Upper lobe of left lung (tissue), 6 donors: ENCODE results near the gene ARHGEF37. TPM values are rescaled to one million over a fixed set of nuclear protein-coding genes. Genes with fewer than 3 reads are reported as not detected.
"Not testable (repeated sequence)": the region's sequence is repeated elsewhere in the genome, so short reads cannot be mapped to it uniquely, and the experiment has no call there.

Experiments used
- ATAC-seq, 2 donors: fragments of 200-7000 bp; cut with Tn5 transposase; one replicate each; pipeline ENCODE4 v1.9.1; 2022; ENCODE audit warnings: mild to moderate bottlenecking in 2 of 2, moderate library complexity in 2 of 2; ENCODE audit not compliant: low FRiP score in 2 of 2
- DNase-seq, 2 donors: peaks; one replicate each; pipeline ENCODE4 v3.0.0-alpha.2; 2019 to 2020
- H3K27ac ChIP-seq, 4 donors: fragments of 200-600 bp; sonication (generic); one replicate each; pipeline ENCODE4 v1.5.1; 2016 to 2019
- H3K27me3 ChIP-seq, 4 donors: fragments of 200-600 bp; sonication (generic); one replicate each; pipeline ENCODE4 v1.5.1; 2017 to 2019
- H3K36me3 ChIP-seq, 4 donors: fragments of 200-600 bp; sonication (generic); one replicate each; pipeline ENCODE4 v1.5.1; 2016 to 2019
- H3K4me1 ChIP-seq, 4 donors: fragments of 200-600 bp; sonication (generic); one replicate each; pipeline ENCODE4 v1.5.1; 2018 to 2019
- H3K4me3 ChIP-seq, 4 donors: fragments of 200-600 bp; sonication (generic); one replicate each; pipeline ENCODE4 v1.5.1; 2017 to 2019; ENCODE audit warnings: mild to moderate bottlenecking in 2 of 4, moderate library complexity in 1 of 4
- H3K9me3 ChIP-seq, 4 donors: fragments of 200-600 bp; sonication (generic); one replicate each; pipeline ENCODE4 v1.5.1; 2018 to 2019
- EP300 ChIP-seq, 4 donors: sonication (generic); formaldehyde crosslinking; IDR thresholded peaks; one replicate each; pipeline ENCODE4 v1.5.1; 2017; ENCODE audit warnings: antibody characterized with exemption in 4 of 4, control low read depth in 2 of 4
- POLR2A ChIP-seq, 4 donors: fragments of 450-650 bp; IDR thresholded peaks; one replicate each; pipeline ENCODE4 v1.5.1; 2016 to 2017; ENCODE audit warnings: antibody characterized with exemption in 4 of 4, mild to moderate bottlenecking in 2 of 4
- POLR2AphosphoS5 ChIP-seq, 2 donors: sonication (generic); formaldehyde crosslinking; IDR thresholded peaks; one replicate each; pipeline ENCODE4 v1.5.1; 2017; ENCODE audit warnings: antibody characterized with exemption in 2 of 2
- WGBS, 2 donors: methylation state at CpG; one replicate each; pipeline ENCODE4 v1.1.5; 2017 to 2018; 5-methylcytosine and 5-hydroxymethylcytosine counted together
- total RNA-seq, 6 donors: library from RNA; depleted of rRNA in 4 of 6; stranded (reverse); fragments of >200 nt in 4 of 6; gene quantifications; one replicate each; pipeline versions ENCODE4 v1.1.0 to v1.2.1, GENCODE V29; 2016 to 2021
- TF ChIP-seq, protein P1 (sequence below), 6 experiments: fragments of 450-650 bp in 4 of 6; fragments of 200-600 bp in 2 of 6; sonication (generic) in 2 of 6; IDR thresholded peaks; one replicate each; pipeline ENCODE4 v1.5.1; 2016 to 2019; ENCODE audit warnings: antibody characterized with exemption in 6 of 6
- donor health status: DM: no; HTN: no; CAD: no; lungs with moderate emphysema.
- donor health status: DM: no; HTN: yes; CAD: no; lungs with severe emphysema.

ARHGEF37 gene
- total RNA-seq, 6 donors from 2014 or later = 4.3 to 13.6 (median 10.0) TPM

DNA sequence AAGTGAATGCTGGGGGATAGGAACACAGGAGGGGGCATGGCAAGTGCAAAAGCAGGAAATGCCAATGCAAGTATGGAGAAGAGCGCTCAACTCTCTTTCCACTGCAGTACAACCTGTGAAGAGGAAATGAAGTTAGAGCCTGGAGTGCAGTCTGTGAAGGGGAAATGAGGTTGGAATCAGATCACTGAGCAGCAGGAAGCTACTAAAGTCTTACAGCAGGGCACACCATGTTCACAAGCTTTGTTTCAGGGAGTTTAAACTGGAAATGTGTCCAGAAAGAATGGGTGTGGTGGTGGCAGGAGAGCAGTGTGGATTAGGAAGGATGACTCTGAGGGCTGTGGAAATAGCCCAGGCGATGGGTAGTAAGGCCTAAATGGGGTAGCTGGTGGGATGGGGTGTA lies 15.4 kb downstream of the ARHGEF37 start:
- no peak for DNase-seq
- H3K27me3 ChIP-seq = no peaks in the 10 kb centered on the region
- peaks cover 0 to 6% (median 3%) of the 10 kb centered on the region in 4 donors for H3K4me1 ChIP-seq
- H3K27ac ChIP-seq = peak overlapping the region; percentile 25 to 75 (median 48)
- H3K9me3 ChIP-seq = no peaks in the 10 kb centered on the region
- H3K4me3 ChIP-seq = no peak overlapping the region
- ATAC-seq = no peak
- TF ChIP-seq EP300 (IDR thresholded peaks at IDR 0.05) (peak in 2 of 4 donors; percentile 45 to 73), POLR2AphosphoS5 (IDR thresholded peaks at IDR 0.05) (peak; percentile 14 to 51), POLR2A (IDR thresholded peaks at IDR 0.05) (no peak)
- TF ChIP-seq, protein P1, sequence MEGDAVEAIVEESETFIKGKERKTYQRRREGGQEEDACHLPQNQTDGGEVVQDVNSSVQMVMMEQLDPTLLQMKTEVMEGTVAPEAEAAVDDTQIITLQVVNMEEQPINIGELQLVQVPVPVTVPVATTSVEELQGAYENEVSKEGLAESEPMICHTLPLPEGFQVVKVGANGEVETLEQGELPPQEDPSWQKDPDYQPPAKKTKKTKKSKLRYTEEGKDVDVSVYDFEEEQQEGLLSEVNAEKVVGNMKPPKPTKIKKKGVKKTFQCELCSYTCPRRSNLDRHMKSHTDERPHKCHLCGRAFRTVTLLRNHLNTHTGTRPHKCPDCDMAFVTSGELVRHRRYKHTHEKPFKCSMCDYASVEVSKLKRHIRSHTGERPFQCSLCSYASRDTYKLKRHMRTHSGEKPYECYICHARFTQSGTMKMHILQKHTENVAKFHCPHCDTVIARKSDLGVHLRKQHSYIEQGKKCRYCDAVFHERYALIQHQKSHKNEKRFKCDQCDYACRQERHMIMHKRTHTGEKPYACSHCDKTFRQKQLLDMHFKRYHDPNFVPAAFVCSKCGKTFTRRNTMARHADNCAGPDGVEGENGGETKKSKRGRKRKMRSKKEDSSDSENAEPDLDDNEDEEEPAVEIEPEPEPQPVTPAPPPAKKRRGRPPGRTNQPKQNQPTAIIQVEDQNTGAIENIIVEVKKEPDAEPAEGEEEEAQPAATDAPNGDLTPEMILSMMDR (IDR thresholded peaks at IDR 0.05) = no peak
- 70 to 77% methylated on average over 2 of the region's 2 CpGs for WGBS, 2 donors
- H3K36me3 ChIP-seq = peaks cover 0 to 10% (median 5%) of the 10 kb centered on the region in 4 donors

DNA sequence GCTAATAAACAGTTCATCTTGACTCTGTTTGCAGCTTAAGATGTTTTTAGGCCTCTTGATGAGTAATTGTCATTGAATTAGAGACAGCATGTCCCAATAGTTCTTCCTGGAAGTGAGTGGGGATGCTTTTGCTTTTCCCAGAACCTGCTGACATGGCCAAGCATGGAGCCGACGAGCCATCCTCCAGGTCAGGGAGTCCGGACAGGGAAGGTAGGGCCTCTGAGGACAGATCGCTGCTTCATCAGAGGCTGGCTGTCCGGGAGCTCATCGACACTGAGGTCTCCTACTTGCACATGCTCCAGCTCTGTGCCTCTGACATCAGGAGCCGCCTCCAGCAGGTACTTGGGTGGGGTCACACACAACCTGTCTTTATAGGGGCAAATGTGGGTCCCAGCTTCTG lies 16.3 kb downstream of the ARHGEF37 start:
- Histone ChIP-seq H3K27ac (peak overlapping the region in 3 of 4 donors; percentile 31 to 75 (median 66)), H3K4me3 (no peak overlapping the region), H3K36me3 (peaks cover 0 to 19% (median 8%) of the 10 kb centered on the region in 4 donors), H3K9me3 (no peaks in the 10 kb centered on the region), H3K4me1 (peaks cover 0 to 6% (median 3%) of the 10 kb centered on the region in 4 donors), H3K27me3 (no peaks in the 10 kb centered on the region)
- ATAC-seq = no peak
- no peak for DNase-seq
- TF ChIP-seq, protein P1 (IDR thresholded peaks at IDR 0.05) = no peak
- TF ChIP-seq EP300 (IDR thresholded peaks at IDR 0.05) = peak in 1 of 4 donors; percentile 9
- 90 to 99% methylated on average over 2 to 7 of the region's 7 CpGs for WGBS, 2 donors

DNA sequence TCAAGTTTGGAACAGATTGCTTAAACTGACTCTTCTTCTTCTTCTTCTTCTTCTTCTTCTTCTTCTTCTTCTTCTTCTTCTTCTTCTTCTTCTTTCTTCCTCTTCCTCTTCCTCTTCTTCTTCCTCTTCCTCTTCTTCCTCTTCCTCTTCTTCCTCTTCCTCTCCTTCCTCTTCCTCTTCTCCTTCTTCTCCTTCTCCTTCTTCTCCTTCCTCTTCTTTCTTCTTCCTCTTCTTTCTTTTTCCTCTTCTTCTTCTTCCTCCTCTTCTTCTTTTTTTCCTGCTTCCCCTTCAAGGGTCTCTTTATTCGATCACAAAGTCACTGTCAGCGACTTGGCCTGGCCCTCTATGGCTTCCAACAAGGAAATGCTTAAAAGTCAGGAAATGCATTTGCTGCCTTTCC lies 16.9 kb downstream of the ARHGEF37 start:
- not testable (repeated sequence) for H3K4me3 ChIP-seq, H3K9me3 ChIP-seq, H3K27ac ChIP-seq, DNase-seq, H3K27me3 ChIP-seq, ATAC-seq, H3K4me1 ChIP-seq
- WGBS, 2 donors = 89 to 90% methylated on average over 2 of the region's 2 CpGs
- peaks cover 0 to 20% (median 8%) of the 10 kb centered on the region in 4 donors for H3K36me3 ChIP-seq

DNA sequence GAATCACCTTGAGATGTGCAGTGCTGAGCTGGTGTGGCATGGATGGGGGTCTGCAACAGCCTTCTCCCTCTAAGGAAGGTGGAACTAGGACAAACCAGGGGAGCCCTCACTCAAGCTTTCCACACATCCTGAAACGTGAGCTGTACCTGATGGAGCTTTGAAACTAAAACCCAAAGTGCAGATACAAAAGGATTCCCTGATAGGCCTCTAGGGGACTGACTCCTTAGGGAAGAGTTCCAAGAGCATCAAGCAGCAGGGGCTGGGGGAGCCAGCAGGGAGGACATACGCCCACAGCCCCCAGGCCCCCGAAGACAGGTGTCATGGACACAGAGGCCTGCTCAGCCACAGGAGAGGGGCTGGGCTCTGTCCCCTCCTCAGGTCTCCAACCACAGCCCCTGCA lies 17.7 kb downstream of the ARHGEF37 start:
- WGBS, 2 donors = 97 to 100% methylated on average over 2 to 3 of the region's 3 CpGs
- Histone ChIP-seq H3K4me3 (no peak overlapping the region), H3K4me1 (peaks cover 0 to 6% (median 3%) of the 10 kb centered on the region in 4 donors), H3K27me3 (no peaks in the 10 kb centered on the region), H3K9me3 (no peaks in the 10 kb centered on the region), H3K36me3 (peaks cover 0 to 28% (median 8%) of the 10 kb centered on the region in 4 donors), H3K27ac (no peak overlapping the region)
- TF ChIP-seq POLR2AphosphoS5 (IDR thresholded peaks at IDR 0.05) (no peak), EP300 (IDR thresholded peaks at IDR 0.05) (no peak), POLR2A (IDR thresholded peaks at IDR 0.05) (no peak)
- TF ChIP-seq, protein P1 (IDR thresholded peaks at IDR 0.05) = no peak
- no peak for ATAC-seq
- no peak for DNase-seq

DNA sequence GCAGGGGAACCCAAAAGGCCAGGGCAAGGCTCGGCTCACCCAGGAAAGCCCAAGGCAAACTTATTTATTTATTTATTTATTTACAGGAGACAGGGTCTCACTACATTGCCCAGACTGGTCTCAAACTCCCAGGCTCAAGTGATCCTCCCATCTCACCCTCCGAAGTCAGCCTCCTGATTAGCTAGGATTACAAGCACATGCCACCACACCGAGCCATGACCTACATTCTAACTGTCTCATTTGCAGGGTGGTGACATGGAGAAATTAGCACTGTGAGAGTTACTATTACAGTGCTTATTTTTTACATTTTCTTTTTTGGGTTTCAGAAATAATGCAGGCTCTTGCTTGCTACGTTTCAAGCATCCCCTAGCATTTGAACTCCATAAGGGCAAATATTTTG lies 18.1 kb downstream of the ARHGEF37 start:
- Histone ChIP-seq H3K4me1 (peaks cover 0 to 6% (median 3%) of the 10 kb centered on the region in 4 donors), H3K9me3 (no peaks in the 10 kb centered on the region), H3K36me3 (peaks cover 0 to 31% (median 8%) of the 10 kb centered on the region in 4 donors), H3K27ac (no peak overlapping the region), H3K4me3 (no peak overlapping the region), H3K27me3 (no peaks in the 10 kb centered on the region)
- 95 to 96% methylated on average over 4 of the region's 4 CpGs for WGBS, 2 donors
- no peak for ATAC-seq
- no peak for TF ChIP-seq EP300 (IDR thresholded peaks at IDR 0.05)
- TF ChIP-seq, protein P1 (IDR thresholded peaks at IDR 0.05) = no peak
- TF ChIP-seq POLR2AphosphoS5 (IDR thresholded peaks at IDR 0.05) = no peak
- no peak for TF ChIP-seq POLR2A (IDR thresholded peaks at IDR 0.05)
- DNase-seq = no peak
